HG02678 (cell line): Measurements from ENCODE around the gene ZBTB11.
"Not testable (repeated sequence)": the region's sequence is repeated elsewhere in the genome, so short reads cannot be mapped to it uniquely, and the experiment has no call there.

Experiments
- ATAC-seq: cut with Tn5 transposase; IDR thresholded peaks from one replicate; pipeline ENCODE4 v1.9.1; 2021; ENCODE audit warnings: mild to moderate bottlenecking, moderate library complexity; ENCODE audit not compliant: unreplicated experiment

The ZBTB11 gene, protein sequence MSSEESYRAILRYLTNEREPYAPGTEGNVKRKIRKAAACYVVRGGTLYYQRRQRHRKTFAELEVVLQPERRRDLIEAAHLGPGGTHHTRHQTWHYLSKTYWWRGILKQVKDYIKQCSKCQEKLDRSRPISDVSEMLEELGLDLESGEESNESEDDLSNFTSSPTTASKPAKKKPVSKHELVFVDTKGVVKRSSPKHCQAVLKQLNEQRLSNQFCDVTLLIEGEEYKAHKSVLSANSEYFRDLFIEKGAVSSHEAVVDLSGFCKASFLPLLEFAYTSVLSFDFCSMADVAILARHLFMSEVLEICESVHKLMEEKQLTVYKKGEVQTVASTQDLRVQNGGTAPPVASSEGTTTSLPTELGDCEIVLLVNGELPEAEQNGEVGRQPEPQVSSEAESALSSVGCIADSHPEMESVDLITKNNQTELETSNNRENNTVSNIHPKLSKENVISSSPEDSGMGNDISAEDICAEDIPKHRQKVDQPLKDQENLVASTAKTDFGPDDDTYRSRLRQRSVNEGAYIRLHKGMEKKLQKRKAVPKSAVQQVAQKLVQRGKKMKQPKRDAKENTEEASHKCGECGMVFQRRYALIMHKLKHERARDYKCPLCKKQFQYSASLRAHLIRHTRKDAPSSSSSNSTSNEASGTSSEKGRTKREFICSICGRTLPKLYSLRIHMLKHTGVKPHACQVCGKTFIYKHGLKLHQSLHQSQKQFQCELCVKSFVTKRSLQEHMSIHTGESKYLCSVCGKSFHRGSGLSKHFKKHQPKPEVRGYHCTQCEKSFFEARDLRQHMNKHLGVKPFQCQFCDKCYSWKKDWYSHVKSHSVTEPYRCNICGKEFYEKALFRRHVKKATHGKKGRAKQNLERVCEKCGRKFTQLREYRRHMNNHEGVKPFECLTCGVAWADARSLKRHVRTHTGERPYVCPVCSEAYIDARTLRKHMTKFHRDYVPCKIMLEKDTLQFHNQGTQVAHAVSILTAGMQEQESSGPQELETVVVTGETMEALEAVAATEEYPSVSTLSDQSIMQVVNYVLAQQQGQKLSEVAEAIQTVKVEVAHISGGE

DNA sequence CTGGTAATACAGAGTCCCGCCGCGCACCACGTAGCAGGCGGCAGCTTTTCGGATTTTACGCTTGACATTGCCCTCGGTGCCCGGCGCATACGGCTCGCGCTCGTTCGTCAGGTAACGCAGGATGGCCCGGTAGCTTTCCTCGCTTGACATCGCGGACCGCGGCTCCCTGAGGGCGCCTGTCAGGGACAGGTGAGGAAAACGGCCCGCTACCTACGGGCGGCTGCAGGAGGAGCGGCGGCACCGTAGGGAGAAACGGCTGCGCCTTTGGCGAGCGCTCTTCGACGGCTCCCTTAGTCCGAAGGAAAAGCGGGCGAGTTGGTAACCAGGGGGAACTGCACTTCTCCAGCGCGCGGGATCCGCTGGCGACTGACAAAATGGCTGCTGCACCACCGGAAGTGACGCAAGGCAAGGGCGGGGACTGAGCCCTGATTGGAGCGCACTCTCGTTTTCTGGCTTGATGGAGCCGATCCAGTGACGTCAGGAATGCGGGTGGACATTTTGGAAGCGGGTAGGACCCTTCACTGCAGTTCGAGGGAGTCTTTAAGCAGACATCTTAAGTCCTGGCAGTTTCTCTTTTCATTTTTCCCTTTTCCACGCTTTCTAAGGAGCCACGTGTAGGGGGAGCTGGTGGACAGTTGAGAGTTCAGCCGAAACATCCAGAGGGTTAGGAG is at the start of gene ZBTB11:
Gene ZBTB11, minus strand, starts transcription at position 368 of the 671 bp plus-strand sequence. Its CDS starts 218 bp downstream, at position 150.
- peak; percentile 75 for ATAC-seq

DNA sequence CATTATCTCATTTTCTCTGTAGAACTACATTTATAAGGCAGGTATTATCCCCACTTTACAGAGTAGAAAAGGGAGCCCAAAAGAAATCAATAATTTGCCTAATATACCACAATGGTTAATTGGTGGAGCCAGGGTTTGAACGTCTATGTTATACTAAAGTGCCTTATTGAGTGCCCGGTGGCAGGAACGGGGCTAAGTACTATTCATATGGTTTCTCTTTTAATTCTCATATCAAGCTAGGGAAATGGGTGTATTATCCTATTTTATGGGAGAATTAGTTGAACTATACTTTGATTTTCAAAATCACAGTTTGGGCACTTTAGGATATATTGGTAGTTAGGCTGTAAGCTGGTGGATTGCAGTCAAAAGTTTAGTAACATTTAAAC is 49.0 kb upstream of the ZBTB11 start:
- no peak for ATAC-seq

DNA sequence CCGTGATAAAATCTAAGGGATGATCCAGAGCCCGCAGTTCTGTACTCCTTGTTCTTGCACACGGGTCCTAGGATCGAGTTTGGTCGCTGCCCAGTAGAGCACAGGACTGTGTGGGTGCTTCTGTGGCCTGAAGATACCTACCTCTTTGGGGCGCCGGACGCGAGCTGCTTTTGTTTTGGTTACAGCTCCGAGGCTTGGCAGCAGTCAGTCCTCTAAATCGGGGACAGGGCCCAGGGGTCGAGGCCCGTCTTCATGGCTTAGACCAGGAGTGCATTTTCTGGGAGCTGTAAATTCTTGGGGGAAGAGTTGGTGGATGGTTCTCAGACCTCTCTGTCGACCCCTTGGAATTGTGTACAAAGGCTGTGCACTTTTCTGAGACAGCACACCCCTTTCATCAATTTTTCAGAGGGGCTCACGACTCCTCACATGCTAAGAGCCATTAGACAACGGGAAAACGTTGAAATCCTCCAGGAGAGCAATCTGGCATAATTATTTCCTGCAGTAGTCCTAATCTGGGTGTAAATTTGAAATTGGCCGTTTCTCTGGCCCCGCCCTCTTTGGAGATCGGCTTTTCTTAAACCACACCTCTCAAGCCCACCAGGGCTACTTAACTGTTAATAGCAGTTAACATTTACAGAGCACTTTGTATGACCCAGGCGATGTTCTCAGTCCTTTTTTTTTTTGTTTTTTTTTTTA is 48.4 kb upstream of the ZBTB11 start:
- ATAC-seq: peak; percentile 19

DNA sequence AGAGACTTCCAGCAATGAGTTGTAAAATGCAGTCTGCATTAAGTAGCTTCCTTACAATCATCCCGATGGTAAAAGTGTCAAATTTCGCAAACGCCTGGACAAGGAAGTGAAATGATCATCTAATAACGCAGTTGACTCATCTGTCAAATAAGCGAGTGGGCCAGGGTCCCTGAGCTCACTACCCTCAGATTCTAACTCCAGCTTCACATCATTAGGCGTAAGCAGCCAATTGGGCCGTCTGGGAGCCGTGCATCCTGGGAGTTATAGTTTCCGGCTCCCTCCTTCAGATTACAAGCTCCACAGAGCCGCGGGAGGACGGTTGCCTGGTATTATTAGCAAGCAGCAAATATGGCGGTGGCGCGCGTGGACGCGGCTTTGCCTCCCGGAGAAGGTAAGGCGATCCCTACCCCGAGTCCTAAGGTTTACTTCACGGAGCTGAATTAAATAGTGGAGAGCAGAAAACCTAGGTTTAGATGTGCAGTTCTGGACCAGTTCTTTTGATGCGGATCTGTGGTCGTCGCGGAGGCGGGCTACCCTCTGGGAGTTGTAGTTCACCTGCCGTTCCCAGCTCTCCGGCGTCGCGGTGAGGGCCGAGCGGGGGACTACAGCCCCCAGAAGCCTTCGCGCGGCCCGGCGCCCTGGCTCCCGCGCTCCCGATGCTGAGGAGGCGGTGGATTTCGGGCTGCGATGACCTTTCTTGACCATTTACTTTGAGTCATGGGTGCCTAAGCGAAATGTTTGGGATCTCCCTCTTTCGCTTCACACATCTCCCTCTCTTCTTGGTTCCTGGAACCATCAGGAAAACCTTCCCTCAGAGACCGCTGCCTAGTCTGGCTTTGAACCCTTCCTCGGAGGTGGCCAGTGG is 47.6 kb upstream of the ZBTB11 start, which contains the start of gene CEP97:
Gene CEP97, plus strand, starts transcription at position 286 of the 865 bp plus-strand sequence. Its CDS starts 63 bp downstream, at position 349.
- peak; percentile 88 for ATAC-seq

DNA sequence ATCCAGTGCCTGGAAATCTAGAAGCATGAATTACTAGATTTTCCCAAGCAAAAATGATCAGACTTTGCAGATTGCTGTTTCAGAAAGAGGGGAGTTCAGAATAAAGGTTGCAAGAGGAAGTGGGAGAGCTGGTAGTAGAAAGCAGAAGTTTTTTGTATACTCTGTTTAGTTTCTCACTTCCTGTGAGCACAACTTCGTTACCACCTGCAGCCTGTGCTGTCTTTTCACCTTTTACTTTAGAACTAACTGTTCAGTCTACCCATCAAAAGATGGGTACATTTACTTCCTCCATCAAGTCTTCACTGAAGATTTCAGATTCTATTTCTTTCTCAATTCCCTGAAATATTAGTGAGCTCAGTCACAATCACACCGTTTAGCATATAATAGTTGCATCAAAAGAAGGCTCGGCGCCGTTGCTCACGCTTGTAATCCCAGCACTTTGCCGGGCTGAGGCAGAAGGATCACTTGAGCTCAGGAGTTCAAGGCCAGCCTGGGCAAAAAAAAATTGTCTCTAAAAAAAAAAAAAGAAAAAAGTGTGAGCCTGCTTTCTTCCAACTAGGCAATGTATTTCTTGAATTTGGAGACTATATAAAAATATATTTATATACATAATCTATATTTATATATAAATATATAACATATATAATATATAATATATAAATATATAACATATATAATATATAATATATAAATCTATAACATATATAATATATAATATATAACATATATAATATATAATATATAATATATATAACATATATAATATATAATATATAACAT is 45.7 kb upstream of the ZBTB11 start:
- peak; percentile 43 for ATAC-seq

DNA sequence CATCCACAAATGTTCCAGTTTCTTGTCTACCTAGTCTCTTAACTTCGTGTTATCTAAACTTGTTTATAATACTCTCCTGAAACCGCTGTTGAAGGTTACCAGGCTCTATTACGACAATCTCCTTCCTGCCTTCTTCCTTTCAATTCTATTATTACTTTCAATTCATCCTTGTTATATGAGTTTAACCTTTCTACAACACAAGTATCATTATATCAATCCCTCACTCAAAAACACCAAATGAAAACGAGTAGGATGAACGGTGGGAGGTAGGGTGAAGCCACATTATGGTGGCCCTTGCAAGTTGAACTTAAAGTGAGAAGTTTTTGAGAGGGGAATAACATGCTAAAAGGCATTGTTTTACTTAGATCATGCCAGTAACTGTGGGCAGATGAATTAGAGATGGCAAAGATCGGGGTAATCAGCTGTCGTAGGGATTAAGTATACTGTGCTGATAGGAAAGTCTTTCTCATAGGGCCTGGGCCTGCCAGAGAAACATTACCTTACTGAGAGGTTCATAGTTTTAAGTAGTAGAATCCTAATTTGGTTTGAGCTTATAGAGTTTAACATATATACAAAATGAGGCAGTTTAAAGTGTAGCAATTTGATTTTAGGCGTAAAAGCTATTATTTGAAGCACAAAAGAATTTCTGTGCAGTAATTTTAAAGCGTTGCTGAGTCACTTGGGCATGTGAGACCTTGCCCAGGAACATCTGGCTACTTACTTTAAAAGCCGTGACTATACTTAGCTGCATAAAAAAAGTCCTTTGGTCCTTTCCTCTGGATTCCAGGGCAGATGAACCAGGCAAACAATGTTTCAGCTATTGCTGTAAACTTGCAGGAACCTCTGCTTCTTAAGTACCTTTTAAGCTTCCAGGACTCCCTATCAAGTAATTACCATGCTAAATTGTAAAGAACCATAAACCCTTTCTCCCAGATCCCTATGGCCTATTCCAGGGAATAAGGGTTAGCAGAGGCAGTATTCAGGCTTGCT is 44.2 kb upstream of the ZBTB11 start:
- no peak for ATAC-seq

DNA sequence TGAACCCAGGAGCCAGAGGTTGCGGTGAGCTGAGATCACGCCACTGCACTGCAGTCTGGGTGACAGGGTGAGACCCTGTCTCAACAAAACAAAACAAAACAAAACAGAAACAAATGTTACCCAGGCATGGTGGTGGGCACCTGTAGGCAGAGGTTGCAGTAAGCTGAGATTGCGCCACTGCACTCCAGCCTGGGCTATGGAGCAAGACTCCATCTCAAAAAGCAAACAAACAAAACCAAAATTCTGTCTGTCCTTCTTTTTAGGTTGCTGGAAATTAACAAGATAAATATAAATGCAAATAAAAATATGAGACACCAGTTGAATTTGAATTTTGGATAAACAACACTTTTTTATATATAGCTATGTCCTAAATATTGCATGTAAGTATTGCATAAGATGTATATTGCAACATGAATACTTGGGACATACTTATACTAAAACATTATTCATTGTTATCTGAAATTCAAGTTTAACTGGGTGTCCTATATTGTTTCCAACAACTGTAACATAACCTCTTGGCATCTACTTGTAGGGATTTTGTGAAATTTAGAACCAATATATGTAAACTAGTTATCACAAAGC is 42.8 kb upstream of the ZBTB11 start:
- ATAC-seq: no peak

DNA sequence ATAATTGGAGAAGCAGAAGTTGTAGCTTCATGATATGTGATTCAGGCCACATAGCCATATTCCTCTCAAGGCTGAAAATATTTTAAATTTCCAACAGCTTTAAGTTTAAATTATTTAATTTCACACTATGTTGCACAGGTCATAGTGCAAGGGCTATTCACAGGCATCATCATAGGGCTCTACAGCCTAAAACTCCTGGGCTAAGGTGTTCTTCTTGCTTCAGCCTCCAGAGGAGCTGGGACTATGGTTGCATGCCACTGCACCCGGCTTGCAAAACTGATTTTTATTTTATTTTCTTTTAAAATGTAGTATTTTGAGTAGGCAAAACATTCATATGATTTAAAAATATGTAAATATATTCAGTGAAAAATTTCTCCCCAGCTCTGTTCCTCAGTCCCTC is 41.5 kb upstream of the ZBTB11 start:
- no peak for ATAC-seq

DNA sequence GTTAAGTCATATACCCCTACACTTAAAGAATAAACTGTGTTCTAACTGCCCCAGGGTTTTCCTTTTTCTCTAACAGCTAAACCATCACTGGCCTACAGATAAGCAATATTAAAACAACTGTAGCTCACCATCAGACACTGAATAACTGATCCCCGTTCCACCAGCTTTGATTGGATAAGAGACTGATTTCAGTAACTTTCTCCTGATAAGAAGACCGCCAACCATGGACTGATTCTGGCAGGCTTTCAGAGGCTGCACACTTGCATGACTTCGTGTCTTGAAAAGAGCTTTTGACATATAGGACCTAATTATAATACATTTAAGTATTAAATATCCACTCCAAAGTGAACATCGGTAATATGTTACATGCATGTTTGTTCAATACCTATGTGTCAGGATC is 32.2 kb upstream of the ZBTB11 start:
- ATAC-seq: no peak

DNA sequence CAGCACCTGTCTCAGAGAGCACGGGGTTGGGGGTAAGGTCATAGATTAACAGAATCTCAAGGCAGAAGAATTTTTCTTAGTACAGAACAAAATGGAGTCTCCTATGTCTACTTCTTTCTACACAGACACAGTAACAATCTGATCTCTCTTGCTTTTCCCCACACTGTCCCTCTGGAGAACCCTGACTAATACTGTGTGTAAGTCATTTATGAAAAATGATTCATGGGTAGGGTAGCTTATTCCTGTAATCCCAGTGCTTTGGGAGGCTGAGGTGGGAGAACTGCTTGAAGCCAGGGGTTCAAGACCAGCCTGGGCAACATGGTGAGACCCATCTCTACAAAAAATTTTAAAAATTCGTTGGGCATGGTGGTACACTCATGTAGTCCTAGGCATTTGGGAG is 27.7 kb upstream of the ZBTB11 start:
- ATAC-seq: not testable (repeated sequence)

DNA sequence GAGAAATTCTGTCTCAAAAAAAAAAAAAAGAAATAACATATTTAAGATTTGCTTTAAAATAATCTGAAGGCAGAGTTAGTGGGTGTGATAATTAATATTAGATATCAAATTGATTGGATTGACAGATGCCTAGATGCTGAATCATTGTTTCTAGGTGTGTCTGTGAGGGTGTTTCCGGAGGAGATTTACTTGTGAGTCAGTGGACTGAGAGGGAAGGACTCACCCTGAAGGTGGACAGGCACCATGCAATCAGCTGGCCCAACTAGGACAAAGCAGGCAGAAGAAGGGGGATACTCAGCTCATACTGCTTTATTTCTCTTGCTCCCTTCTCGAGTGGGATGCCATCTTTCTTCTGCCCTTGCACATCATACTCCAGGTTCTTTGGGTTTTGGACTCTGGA is 26.2 kb upstream of the ZBTB11 start:
- ATAC-seq: no peak

DNA sequence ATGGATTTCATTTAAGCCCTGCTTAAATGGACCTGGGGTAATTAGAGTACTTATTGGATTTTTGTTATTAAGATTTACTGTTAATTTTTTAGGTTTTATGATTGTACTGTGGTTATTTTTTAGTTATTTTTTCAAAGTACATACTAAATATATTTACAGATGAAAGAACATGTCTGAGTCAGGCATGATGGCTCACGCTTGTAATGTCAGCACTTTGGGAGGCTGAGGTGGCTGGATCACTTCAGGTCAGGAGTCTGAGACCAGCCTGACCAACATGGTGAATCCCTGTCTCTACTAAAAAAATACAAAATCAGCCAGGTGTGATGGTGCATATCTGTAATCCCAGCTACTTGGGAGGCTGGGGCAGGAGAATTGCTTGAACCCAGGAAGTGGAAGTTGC is 25.8 kb upstream of the ZBTB11 start:
- no peak for ATAC-seq

DNA sequence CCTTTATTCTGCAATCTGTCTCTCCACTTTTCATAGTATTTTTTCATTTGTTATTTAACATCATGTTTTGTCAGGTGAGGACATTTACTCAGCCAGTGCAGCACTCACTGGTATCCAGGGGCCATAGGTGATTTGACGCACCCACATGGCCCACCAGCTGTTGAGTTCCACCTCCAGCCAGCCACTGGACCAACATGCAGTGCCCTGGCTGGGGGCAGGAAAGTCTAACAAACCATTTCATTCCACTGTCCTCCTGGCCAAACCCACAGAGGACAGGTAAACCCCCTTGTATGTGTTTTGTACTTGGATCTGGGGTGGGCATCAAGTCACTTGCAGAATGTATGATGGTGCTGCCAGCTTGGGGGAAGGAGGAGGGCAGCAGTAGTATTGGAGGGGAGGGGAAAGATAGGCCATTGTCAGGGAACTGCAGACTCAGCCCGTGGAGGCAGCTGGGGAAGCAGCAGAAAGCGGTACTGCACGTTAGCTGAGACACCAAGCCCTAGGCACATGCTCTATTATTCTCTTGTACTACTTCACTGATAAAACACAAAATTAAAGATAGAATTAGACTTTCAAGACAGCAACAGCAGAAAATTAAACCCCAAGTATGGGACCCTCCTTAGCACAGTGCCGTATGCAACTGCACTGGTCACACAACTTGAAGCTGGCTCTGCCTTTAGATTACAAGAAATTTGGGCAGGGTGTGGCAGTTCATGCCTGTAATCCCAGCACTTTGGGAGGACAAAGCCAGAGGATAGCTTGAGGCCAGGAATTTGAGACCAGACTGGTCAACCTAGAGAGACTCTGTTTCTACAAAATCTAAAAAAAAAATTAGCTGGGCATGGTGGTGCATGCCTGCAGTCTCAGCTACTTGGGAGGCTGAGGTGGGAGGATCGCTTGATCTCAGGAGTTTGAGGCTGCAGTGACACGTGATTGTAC is 25.0 kb upstream of the ZBTB11 start:
- no peak for ATAC-seq

DNA sequence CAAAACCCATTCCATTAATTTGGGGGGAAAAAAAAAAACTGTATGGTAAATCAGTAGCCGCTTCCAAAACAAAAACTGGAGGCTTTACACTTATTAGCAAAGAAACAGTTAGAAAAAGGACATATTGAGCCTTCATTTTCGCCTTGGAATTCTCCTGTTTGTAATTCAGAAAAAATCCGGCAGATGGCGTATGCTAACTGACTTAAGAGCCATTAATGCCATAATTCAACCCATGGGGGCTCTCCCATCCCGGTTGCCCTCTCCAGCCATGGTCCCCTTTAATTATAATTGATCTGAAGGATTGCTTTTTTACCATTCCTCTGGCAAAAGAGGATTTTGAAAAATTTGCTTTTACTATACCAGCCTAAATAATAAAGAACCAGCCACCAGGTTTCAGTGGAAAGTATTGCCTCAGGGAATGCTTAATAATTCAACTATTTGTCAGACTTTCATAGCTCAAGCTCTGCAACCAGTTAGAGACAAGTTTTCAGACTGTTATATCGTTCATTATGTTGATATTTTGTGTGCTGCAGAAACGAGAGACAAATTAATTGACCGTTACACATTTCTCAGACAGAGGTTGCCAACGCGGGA is 18.9 kb upstream of the ZBTB11 start:
- no peak for ATAC-seq

DNA sequence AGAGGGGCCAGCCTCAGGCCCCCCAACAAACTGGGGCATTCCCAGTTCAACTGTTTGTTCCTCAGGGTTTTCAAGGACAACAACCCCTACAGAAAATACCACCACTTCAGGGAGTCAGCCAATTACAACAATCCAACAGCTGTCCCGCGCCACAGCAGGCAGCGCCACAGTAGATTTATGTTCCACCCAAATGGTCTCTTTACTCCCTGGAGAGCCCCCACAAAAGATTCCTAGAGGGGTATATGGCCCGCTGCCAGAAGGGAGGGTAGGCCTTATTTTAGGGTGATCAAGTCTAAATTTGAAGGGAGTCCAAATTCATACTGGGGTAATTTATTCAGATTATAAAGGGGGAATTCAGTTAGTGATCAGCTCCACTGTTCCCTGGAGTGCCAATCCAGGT is 17.9 kb upstream of the ZBTB11 start:
- ATAC-seq: not testable (repeated sequence)

DNA sequence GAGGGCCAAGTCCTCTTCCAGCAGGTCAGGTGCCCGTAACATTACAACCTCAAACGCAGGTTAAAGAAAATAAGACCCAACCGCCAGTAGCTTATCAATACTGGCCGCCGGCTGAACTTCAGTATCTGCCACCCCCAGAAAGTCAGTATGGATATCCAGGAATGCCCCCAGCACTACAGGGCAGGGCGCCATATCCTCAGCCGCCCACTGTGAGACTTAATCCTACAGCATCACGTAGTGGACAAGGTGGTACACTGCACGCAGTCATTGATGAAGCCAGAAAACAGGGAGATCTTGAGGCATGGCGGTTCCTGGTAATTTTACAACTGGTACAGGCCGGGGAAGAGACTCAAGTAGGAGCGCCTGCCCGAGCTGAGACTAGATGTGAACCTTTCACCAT is 16.6 kb upstream of the ZBTB11 start:
- not testable (repeated sequence) for ATAC-seq
